Neutrophil (primary cell): ENCODE results near the gene SLC25A48.

Experiments
- H3K27ac ChIP-seq: fragments of 200-600 bp; sonication (generic); 2 replicates; pipeline ENCODE4 v1.5.1; 2016; ENCODE audit warnings: mild to moderate bottlenecking, moderate library complexity
- H3K27me3 ChIP-seq: fragments of 200-600 bp; sonication (generic); 2 replicates; pipeline ENCODE4 v1.6.0; 2016; ENCODE audit warnings: mild to moderate bottlenecking
- H3K36me3 ChIP-seq: fragments of 200-600 bp; sonication (generic); 2 replicates; pipeline ENCODE4 v1.5.1; 2017
- H3K4me1 ChIP-seq, 2 experiments: fragments of 200-600 bp in 1 of 2; sonication (generic) in 1 of 2; 1 replicate in 1 of 2; 2 replicates in 1 of 2; pipeline versions ENCODE4 v1.5.1 to v1.6.1; 2013 to 2016; ENCODE audit warnings: low read depth in 1 of 2, low read length in 1 of 2, mild to moderate bottlenecking in 1 of 2, moderate library complexity in 1 of 2; ENCODE audit not compliant: control insufficient read depth in 1 of 2, insufficient read depth in 1 of 2
- H3K4me3 ChIP-seq, 2 experiments: fragments of 200-600 bp in 1 of 2; sonication (generic) in 1 of 2; 1 replicate in 1 of 2; 2 replicates in 1 of 2; pipeline ENCODE4 v1.5.1; 2013 to 2016; ENCODE audit warnings: low read depth in 1 of 2, low read length in 1 of 2, mild to moderate bottlenecking in 1 of 2, moderate library complexity in 1 of 2
- H3K9me3 ChIP-seq: fragments of 200-600 bp; sonication (generic); 2 replicates; pipeline ENCODE4 v1.5.1; 2016
- TF ChIP-seq, protein P1 (sequence below): fragments of 200-600 bp; sonication (generic); IDR thresholded peaks from 2 replicates; pipeline ENCODE4 v1.5.1; 2016; ENCODE audit warnings: antibody characterized with exemption

Gene SLC25A48

DNA sequence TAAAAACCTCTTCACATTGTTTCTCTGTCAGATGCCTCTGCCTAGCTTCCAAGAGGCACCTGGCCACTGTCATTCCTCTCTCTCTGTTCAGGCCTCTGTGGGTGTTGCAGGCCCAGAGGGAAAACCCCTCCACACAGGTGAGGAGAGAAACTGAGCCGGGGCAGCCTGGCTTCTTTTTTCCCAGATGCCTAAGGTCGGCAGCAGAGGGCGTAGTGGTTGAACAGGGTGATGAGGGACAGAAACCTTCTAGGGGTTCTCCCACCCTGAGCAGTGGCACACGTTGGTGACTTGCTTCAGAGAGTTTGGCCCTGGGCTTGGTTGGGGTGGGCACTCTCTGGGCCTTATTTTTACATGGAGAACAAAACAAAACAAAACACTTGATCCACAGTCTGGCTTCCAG lies 49.0 kb downstream of the SLC25A48 start:
- TF ChIP-seq, protein P1, sequence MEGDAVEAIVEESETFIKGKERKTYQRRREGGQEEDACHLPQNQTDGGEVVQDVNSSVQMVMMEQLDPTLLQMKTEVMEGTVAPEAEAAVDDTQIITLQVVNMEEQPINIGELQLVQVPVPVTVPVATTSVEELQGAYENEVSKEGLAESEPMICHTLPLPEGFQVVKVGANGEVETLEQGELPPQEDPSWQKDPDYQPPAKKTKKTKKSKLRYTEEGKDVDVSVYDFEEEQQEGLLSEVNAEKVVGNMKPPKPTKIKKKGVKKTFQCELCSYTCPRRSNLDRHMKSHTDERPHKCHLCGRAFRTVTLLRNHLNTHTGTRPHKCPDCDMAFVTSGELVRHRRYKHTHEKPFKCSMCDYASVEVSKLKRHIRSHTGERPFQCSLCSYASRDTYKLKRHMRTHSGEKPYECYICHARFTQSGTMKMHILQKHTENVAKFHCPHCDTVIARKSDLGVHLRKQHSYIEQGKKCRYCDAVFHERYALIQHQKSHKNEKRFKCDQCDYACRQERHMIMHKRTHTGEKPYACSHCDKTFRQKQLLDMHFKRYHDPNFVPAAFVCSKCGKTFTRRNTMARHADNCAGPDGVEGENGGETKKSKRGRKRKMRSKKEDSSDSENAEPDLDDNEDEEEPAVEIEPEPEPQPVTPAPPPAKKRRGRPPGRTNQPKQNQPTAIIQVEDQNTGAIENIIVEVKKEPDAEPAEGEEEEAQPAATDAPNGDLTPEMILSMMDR = no peak
- Histone ChIP-seq H3K4me1 (no peaks in the 10 kb centered on the region), H3K27ac (no peak overlapping the region), H3K4me3 (no peak overlapping the region), H3K27me3 (peaks cover 50% of the 10 kb centered on the region), H3K9me3 (no peaks in the 10 kb centered on the region), H3K36me3 (no peaks in the 10 kb centered on the region)

DNA sequence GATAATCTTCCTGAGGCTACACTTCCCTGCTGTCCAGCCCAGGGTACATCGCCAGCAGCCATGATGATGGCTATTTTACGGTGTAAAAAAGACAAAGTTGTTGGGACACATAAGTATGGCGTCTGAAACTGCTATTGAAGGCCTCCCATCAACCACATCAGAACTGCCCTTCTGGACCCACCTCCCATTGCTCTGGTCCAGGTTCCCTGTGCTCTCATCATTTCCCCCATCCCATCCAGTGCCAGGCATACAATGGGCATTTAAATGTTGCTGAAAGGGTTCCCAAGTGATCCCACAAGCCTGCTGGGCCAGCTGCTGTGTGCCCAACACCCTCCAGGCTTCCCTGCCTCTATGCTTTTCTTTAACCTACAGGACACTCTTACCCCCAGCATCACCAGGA lies 50.6 kb downstream of the SLC25A48 start:
- Histone ChIP-seq H3K4me1 (no peaks in the 10 kb centered on the region), H3K27ac (no peak overlapping the region), H3K9me3 (no peaks in the 10 kb centered on the region), H3K36me3 (no peaks in the 10 kb centered on the region), H3K4me3 (no peak overlapping the region), H3K27me3 (peaks cover 50% of the 10 kb centered on the region)
- TF ChIP-seq, protein P1 = no peak

DNA sequence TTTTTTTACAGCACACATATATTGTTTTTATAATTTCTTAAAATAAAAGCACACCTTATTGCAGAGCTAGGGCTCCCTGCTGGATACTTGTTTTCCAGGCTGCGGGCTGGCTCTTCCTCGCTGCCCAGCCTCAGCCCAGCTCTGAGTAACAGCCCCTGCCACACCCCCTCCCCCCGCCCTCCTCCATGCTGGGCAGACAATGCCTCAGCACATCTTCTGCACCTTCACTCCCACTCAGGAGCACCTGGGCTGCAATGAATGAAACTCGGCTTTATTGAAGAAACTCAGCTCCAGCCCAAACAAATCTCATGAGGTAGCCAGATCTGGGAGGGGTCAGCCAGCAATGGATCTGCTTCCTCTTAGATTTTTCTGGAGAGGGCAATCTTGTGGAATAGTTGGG lies 51.7 kb downstream of the SLC25A48 start:
- Histone ChIP-seq H3K4me3 (no peak overlapping the region), H3K9me3 (no peaks in the 10 kb centered on the region), H3K27ac (no peak overlapping the region), H3K27me3 (peaks cover 43% of the 10 kb centered on the region), H3K36me3 (no peaks in the 10 kb centered on the region), H3K4me1 (no peaks in the 10 kb centered on the region)
- TF ChIP-seq, protein P1 = no peak

DNA sequence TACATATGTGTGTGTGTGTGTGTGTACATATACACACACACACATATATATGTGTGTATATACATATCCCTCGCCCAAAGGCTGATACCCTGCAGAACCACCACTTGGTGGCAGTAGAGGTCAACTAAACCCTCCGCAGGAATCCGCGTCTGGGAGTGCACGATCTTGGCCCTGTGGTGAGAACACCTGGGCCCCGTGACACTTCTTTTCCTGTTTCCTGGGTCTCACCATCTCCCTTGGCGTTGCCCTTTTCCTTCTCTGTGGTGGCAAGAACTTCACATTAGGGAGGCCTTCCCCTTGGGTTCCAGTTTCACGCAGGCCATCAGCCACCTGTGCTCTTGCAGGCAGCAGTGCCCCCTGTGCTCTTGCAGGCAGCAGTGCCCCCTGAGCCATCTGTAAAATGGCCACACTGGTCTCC lies 53.0 kb downstream of the SLC25A48 start:
- no peak overlapping the region for H3K4me3 ChIP-seq
- peaks cover 40% of the 10 kb centered on the region for H3K27me3 ChIP-seq
- H3K27ac ChIP-seq = no peak overlapping the region
- H3K4me1 ChIP-seq = no peaks in the 10 kb centered on the region
- TF ChIP-seq, protein P1 = peak; percentile 31
- no peaks in the 10 kb centered on the region for H3K36me3 ChIP-seq
- no peaks in the 10 kb centered on the region for H3K9me3 ChIP-seq

DNA sequence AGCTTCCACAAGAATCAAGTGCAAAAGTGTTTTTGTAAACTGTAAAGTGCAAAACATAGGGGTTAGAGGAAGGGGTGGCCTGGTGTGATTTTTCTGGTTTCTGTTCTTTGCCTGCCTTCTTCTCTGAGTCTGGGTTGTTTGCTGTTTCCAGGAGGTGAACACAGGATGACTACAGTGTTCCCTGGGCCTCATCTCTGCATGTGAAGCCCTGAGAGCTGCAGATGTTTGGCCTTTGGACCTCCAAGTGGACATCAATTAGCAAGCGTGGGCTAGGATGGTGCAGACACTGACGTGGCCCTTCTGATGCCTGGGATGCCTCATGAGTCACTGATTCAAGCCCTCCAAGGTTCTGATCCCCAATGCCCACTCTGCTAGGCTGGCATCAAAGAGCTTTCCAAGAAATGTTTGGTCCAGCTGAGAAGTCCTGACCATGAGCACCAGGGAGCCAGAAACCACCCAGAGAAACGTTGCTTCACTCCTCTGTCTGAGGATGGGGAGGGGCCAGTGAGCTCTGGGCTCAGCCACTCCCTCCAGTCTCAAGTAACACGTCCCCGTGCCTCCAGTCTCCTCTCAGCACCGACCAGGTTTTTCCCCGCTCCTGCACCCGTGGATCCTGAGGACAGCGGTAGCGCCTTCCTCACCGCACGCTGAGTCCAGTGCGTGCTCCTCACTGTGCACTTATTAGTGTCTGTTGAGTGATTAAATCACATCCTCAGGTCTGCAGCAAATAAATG lies 53.6 kb downstream of the SLC25A48 start:
- TF ChIP-seq, protein P1 = no peak
- Histone ChIP-seq H3K27ac (no peak overlapping the region), H3K36me3 (no peaks in the 10 kb centered on the region), H3K27me3 (peaks cover 46% of the 10 kb centered on the region), H3K4me1 (no peaks in the 10 kb centered on the region), H3K9me3 (no peaks in the 10 kb centered on the region), H3K4me3 (no peak overlapping the region)
